ENCODE data around the gene LRRC10.
"Not testable (repeated sequence)": the region's sequence is repeated elsewhere in the genome, so short reads cannot be mapped to it uniquely, and the experiment has no call there.

Gene LRRC10

GRCh38 chr12:69616025-69616424, 5.3 kb upstream of the LRRC10 start:
- DNase-seq: no peak

- DNase-seq: no peak
Observed at GRCh38 chr12:69613351-69613750, 2.6 kb upstream of the LRRC10 start.

GRCh38 chr12:69610126-69610525, 581 bp downstream of the LRRC10 start:
- DNase-seq: no peak

GRCh38 chr12:69608114-69608513, 2.6 kb downstream of the LRRC10 start:
- DNase-seq: no peak

GRCh38 chr12:69604275-69604674, 6.4 kb downstream of the LRRC10 start:
- DNase-seq: not testable (repeated sequence)

- DNase-seq: not testable (repeated sequence)
Observed at GRCh38 chr12:69603556-69603955, 7.2 kb downstream of the LRRC10 start.

- DNase-seq: no peak
Observed at GRCh38 chr12:69602954-69603353, 7.8 kb downstream of the LRRC10 start.

GRCh38 chr12:69601962-69602685, 8.6 kb downstream of the LRRC10 start:
- no peak for DNase-seq

GRCh38 chr12:69600804-69601203, 9.9 kb downstream of the LRRC10 start:
- DNase-seq: no peak

GRCh38 chr12:69598174-69598753, 12.4 kb downstream of the LRRC10 start:
- no peak for DNase-seq

- DNase-seq: no peak
Observed at GRCh38 chr12:69595689-69596088, 15.0 kb downstream of the LRRC10 start.

- DNase-seq: no peak
Observed at GRCh38 chr12:69589082-69589481, 21.6 kb downstream of the LRRC10 start.

- DNase-seq: no peak
Observed at GRCh38 chr12:69588527-69588926, 22.2 kb downstream of the LRRC10 start.

GRCh38 chr12:69585189-69586062, 25.3 kb downstream of the LRRC10 start, which contains the start of gene CCT2:
TSS of gene CCT2 (plus strand) at chr12:69585459. CDS start at chr12:69585522, 63 bp downstream.
- peak; percentile 94 for DNase-seq

- no peak for DNase-seq
Observed at GRCh38 chr12:69583203-69583602, 27.5 kb downstream of the LRRC10 start.

- no peak for DNase-seq
Observed at GRCh38 chr12:69580074-69580473, 30.6 kb downstream of the LRRC10 start.

- no peak for DNase-seq
Observed at GRCh38 chr12:69579029-69579428, 31.7 kb downstream of the LRRC10 start.

- DNase-seq: no peak
Observed at GRCh38 chr12:69578283-69578682, 32.4 kb downstream of the LRRC10 start.

GRCh38 chr12:69575346-69575745, 35.4 kb downstream of the LRRC10 start:
- DNase-seq: no peak

GRCh38 chr12:69570545-69571399, 39.9 kb downstream of the LRRC10 start:
- peak; percentile 31 for DNase-seq

GRCh38 chr12:69570000-69570516, 40.6 kb downstream of the LRRC10 start:
- DNase-seq: no peak

GRCh38 chr12:69569236-69569635, 41.5 kb downstream of the LRRC10 start:
- no peak for DNase-seq
